Activated naive CD8-positive, alpha-beta T cell treated with anti-CD3 and anti-CD28 coated beads, Interleukin-2, amount 50 U/mL, for 24 hours (primary cell): ENCODE measurements around the gene DPAGT1.

Source experiments
- ATAC-seq: fragments of 150-1000 bp; cut with Tn5 transposase; one replicate; pipeline ENCODE4 v1.10.0; 2021
- DNase-seq: peaks from one replicate; pipeline ENCODE4 v3.0.0; 2021
- H3K27ac Mint-ChIP-seq: one replicate; pipeline ENCODE4 v1.8.0; 2021; ENCODE audit warnings: mild to moderate bottlenecking, mixed read lengths
- H3K27me3 Mint-ChIP-seq: one replicate; pipeline ENCODE4 v1.8.0; 2021; ENCODE audit warnings: mixed read lengths
- H3K36me3 Mint-ChIP-seq: one replicate; pipeline ENCODE4 v1.8.0; 2021; ENCODE audit warnings: low read depth, mixed read lengths
- H3K4me1 Mint-ChIP-seq: one replicate; pipeline ENCODE4 v1.8.0; 2021; ENCODE audit warnings: mixed read lengths
- H3K4me3 Mint-ChIP-seq: one replicate; pipeline ENCODE4 v1.8.0; 2021; ENCODE audit warnings: mild to moderate bottlenecking, moderate library complexity, mixed read lengths
- H3K9me3 Mint-ChIP-seq: one replicate; pipeline ENCODE4 v1.8.0; 2021; ENCODE audit warnings: mixed read lengths

The DPAGT1 gene

GRCh38 chr11:119092880-119093842 lies 8.5 kb downstream of the DPAGT1 start:
- Mint-ChIP-seq H3K36me3 (peaks cover 49% of the 10 kb centered on the region), H3K4me3 (peak overlapping the region; percentile 90), H3K9me3 (no peaks in the 10 kb centered on the region), H3K27me3 (peaks cover 4% of the 10 kb centered on the region), H3K27ac (peak overlapping the region; percentile 86), H3K4me1 (peaks cover 34% of the 10 kb centered on the region)
- ATAC-seq, result no peak
- no peak for DNase-seq

- Mint-ChIP-seq H3K36me3 (peaks cover 40% of the 10 kb centered on the region), H3K4me3 (peak overlapping the region; percentile 90), H3K9me3 (no peaks in the 10 kb centered on the region), H3K27me3 (peaks cover 4% of the 10 kb centered on the region), H3K4me1 (peaks cover 40% of the 10 kb centered on the region), H3K27ac (peak overlapping the region; percentile 47)
- ATAC-seq (no peak), DNase-seq (no peak)
Measured at GRCh38 chr11:119091966-119092879, 9.4 kb downstream of the DPAGT1 start.

- Mint-ChIP-seq H3K27me3 (peaks cover 4% of the 10 kb centered on the region), H3K27ac (no peak overlapping the region), H3K4me1 (peaks cover 43% of the 10 kb centered on the region), H3K36me3 (peaks cover 34% of the 10 kb centered on the region), H3K9me3 (no peaks in the 10 kb centered on the region), H3K4me3 (no peak overlapping the region)
- DNase-seq (no peak), ATAC-seq (no peak)
Measured at GRCh38 chr11:119091178-119091577, 10.5 kb downstream of the DPAGT1 start.

- Mint-ChIP-seq H3K4me1 (peaks cover 49% of the 10 kb centered on the region), H3K9me3 (no peaks in the 10 kb centered on the region), H3K27ac (no peak overlapping the region), H3K27me3 (no peaks in the 10 kb centered on the region), H3K4me3 (no peak overlapping the region), H3K36me3 (peaks cover 24% of the 10 kb centered on the region)
- ATAC-seq (no peak), DNase-seq (no peak)
Measured at GRCh38 chr11:119089319-119089718, 12.3 kb downstream of the DPAGT1 start.

- H3K36me3 Mint-ChIP-seq, result peaks cover 15% of the 10 kb centered on the region
- DNase-seq (no peak), ATAC-seq (no peak)
- H3K9me3 Mint-ChIP-seq, result no peaks in the 10 kb centered on the region
- H3K27ac Mint-ChIP-seq, result no peak overlapping the region
- H3K4me1 Mint-ChIP-seq, result peaks cover 45% of the 10 kb centered on the region
- H3K4me3 Mint-ChIP-seq, result no peak overlapping the region
- no peaks in the 10 kb centered on the region for H3K27me3 Mint-ChIP-seq
Measured at GRCh38 chr11:119088406-119088805, 13.2 kb downstream of the DPAGT1 start.

- peaks cover 42% of the 10 kb centered on the region for H3K4me1 Mint-ChIP-seq
- H3K36me3 Mint-ChIP-seq, result peaks cover 11% of the 10 kb centered on the region
- no peaks in the 10 kb centered on the region for H3K27me3 Mint-ChIP-seq
- H3K27ac Mint-ChIP-seq, result no peak overlapping the region
- ATAC-seq (no peak), DNase-seq (no peak)
- peak overlapping the region; percentile 30 for H3K4me3 Mint-ChIP-seq
- no peaks in the 10 kb centered on the region for H3K9me3 Mint-ChIP-seq
Measured at GRCh38 chr11:119087747-119088241, 13.9 kb downstream of the DPAGT1 start.

- DNase-seq (no peak), ATAC-seq (no peak)
- Mint-ChIP-seq H3K27ac (no peak overlapping the region), H3K27me3 (no peaks in the 10 kb centered on the region), H3K36me3 (peaks cover 4% of the 10 kb centered on the region), H3K4me3 (peak overlapping the region; percentile 34), H3K4me1 (peaks cover 36% of the 10 kb centered on the region), H3K9me3 (no peaks in the 10 kb centered on the region)
Measured at GRCh38 chr11:119087123-119087522, 14.5 kb downstream of the DPAGT1 start.

GRCh38 chr11:119085437-119085847 lies 16.2 kb downstream of the DPAGT1 start:
- peaks cover 13% of the 10 kb centered on the region for H3K36me3 Mint-ChIP-seq
- H3K27me3 Mint-ChIP-seq, result no peaks in the 10 kb centered on the region
- no peak for DNase-seq
- H3K4me3 Mint-ChIP-seq, result peak overlapping the region; percentile 97
- peaks cover 30% of the 10 kb centered on the region for H3K4me1 Mint-ChIP-seq
- H3K27ac Mint-ChIP-seq, result peak overlapping the region; percentile 96
- H3K9me3 Mint-ChIP-seq, result no peaks in the 10 kb centered on the region
- peak; percentile 25 for ATAC-seq

GRCh38 chr11:119084663-119085436 lies 16.8 kb downstream of the DPAGT1 start, which contains the start of gene HMBS:
TSS of gene HMBS (plus strand) at chr11:119084881. CDS start at chr11:119085034, 153 bp downstream.
- peaks cover 13% of the 10 kb centered on the region for H3K36me3 Mint-ChIP-seq
- no peaks in the 10 kb centered on the region for H3K27me3 Mint-ChIP-seq
- H3K4me1 Mint-ChIP-seq, result peaks cover 30% of the 10 kb centered on the region
- peak within 1 kb of the TSS; percentile 96 for H3K27ac Mint-ChIP-seq
- ATAC-seq (peak; percentile 93), DNase-seq (peak; percentile 92)
- no peaks in the 10 kb centered on the region for H3K9me3 Mint-ChIP-seq
- peak within 1 kb of the TSS; percentile 97 for H3K4me3 Mint-ChIP-seq

GRCh38 chr11:119081682-119082260 lies 19.9 kb downstream of the DPAGT1 start:
- ATAC-seq (no peak), DNase-seq (no peak)
- no peak overlapping the region for H3K4me3 Mint-ChIP-seq
- H3K27ac Mint-ChIP-seq, result peak overlapping the region; percentile 7
- H3K27me3 Mint-ChIP-seq, result no peaks in the 10 kb centered on the region
- peaks cover 22% of the 10 kb centered on the region for H3K4me1 Mint-ChIP-seq
- H3K36me3 Mint-ChIP-seq, result peaks cover 17% of the 10 kb centered on the region
- H3K9me3 Mint-ChIP-seq, result no peaks in the 10 kb centered on the region

- peaks cover 17% of the 10 kb centered on the region for H3K36me3 Mint-ChIP-seq
- no peak overlapping the region for H3K27ac Mint-ChIP-seq
- ATAC-seq (no peak), DNase-seq (no peak)
- no peaks in the 10 kb centered on the region for H3K27me3 Mint-ChIP-seq
- H3K4me3 Mint-ChIP-seq, result no peak overlapping the region
- peaks cover 3% of the 10 kb centered on the region for H3K4me1 Mint-ChIP-seq
- H3K9me3 Mint-ChIP-seq, result no peaks in the 10 kb centered on the region
Measured at GRCh38 chr11:119078675-119079420, 22.8 kb downstream of the DPAGT1 start.

- no peak for DNase-seq
- no peak for ATAC-seq
- Mint-ChIP-seq H3K9me3 (no peaks in the 10 kb centered on the region), H3K36me3 (peaks cover 19% of the 10 kb centered on the region), H3K27ac (no peak overlapping the region), H3K27me3 (no peaks in the 10 kb centered on the region), H3K4me3 (no peak overlapping the region), H3K4me1 (peaks cover 3% of the 10 kb centered on the region)
Measured at GRCh38 chr11:119077839-119078238, 23.8 kb downstream of the DPAGT1 start.
